ENCODE measurements around the gene MALL. TPM values are rescaled to one million over a fixed set of nuclear protein-coding genes. Genes with fewer than 3 reads are reported as not detected.

Gene MALL
- total and polyA plus RNA-seq, 2 of the 8 experiments (the other 6 are each of a cell fraction or from before 2014, with no cell fraction given) = 3.9 to 8.0 TPM

GRCh38 chr2:110149330-110150220 is 34.0 kb upstream of the MALL start:
- Histone ChIP-seq H3K56ac (replicated peaks; ENCODE audit: insufficient read length, low read depth, low read length) (no peak overlapping the region), H3K4ac (replicated peaks; ENCODE audit: insufficient read length, low read depth, low read length) (no peak overlapping the region), H3K9me3 (ENCODE audit: insufficient read depth in 2 of 2, low read depth in 1 of 2, low read length in 1 of 2) (peaks cover 4 to 7% of the 10 kb centered on the region in 2 experiments; a peak in 3 of 4 replicates), H3K36me3 (ENCODE audit: control insufficient read depth in 2 of 4, insufficient read depth in 4 of 4, low read length in 3 of 4) (no peaks in the 10 kb centered on the region), H2BK20ac (ENCODE audit: low read length) (no peak overlapping the region), H4K8ac (ENCODE audit: extremely low read depth, insufficient read depth, low read length) (no peak overlapping the region), H3K18ac (ENCODE audit: extremely low read depth, low read length) (no peak overlapping the region), H2BK120ac (replicated peaks; ENCODE audit: low read depth, low read length) (no peak overlapping the region), H2AFZ (ENCODE audit: low read length) (no peak overlapping the region), H3K27me3 (replicated peaks in 1 of 4; ENCODE audit: control insufficient read depth in 3 of 4, extremely low read depth in 1 of 4, insufficient read depth in 3 of 4, low read length in 3 of 4) (no peaks in the 10 kb centered on the region), H4K20me1 (replicated peaks in 1 of 2; ENCODE audit: control insufficient read depth in 1 of 2, insufficient read depth in 2 of 2, low read length in 2 of 2) (no peaks in the 10 kb centered on the region), H3K23me2 (ENCODE audit: low read depth, low read length) (no peaks in the 10 kb centered on the region), H3K23ac (ENCODE audit: insufficient read length) (no peak overlapping the region), H3K27ac (ENCODE audit: low read depth, low read length) (no peak overlapping the region), H2BK12ac (ENCODE audit: low read depth, low read length) (no peak overlapping the region), H3K4me2 (ENCODE audit: insufficient read depth in 1 of 2, low read depth in 2 of 2, low read length in 2 of 2) (no peak overlapping the region), H3K14ac (ENCODE audit: insufficient read length) (no peak overlapping the region), H2AK5ac (ENCODE audit: low read depth, low read length) (no peak overlapping the region), H4K5ac (ENCODE audit: insufficient read length, low read depth, low read length) (no peak overlapping the region), H3K79me2 (ENCODE audit: control insufficient read depth in 1 of 2, insufficient read depth in 2 of 2, low read length in 2 of 2) (no peaks in the 10 kb centered on the region), H3K4me1 (replicated peaks in 1 of 4; ENCODE audit: control insufficient read depth in 3 of 4, insufficient read depth in 4 of 4, low read length in 3 of 4) (no peaks in the 10 kb centered on the region), H2BK15ac (ENCODE audit: low read length) (no peak overlapping the region), H4K91ac (replicated peaks; ENCODE audit: insufficient read length, low read length) (no peak overlapping the region), H2BK5ac (ENCODE audit: low read depth, low read length) (no peak overlapping the region), H3K9ac (replicated peaks in 1 of 4; ENCODE audit: extremely low read depth in 1 of 4, low read depth in 3 of 4, low read length in 3 of 4) (no peak overlapping the region), H3K4me3 (ENCODE audit: extremely low read depth in 1 of 4, insufficient read depth in 2 of 4, low read depth in 3 of 4, low read length in 4 of 4) (no peak overlapping the region), H3K79me1 (ENCODE audit: low read depth, low read length) (no peaks in the 10 kb centered on the region)
- CTCF ChIA-PET (ENCODE audit: partially characterized antibody) = interaction anchor here (0.6 to 1.2 kb wide), 3 partner anchors 8 to 30 kb away, joined by 3 to 6 read pairs (median 4); no protein-coding TSS in a partner anchor
- WGBS, 2 experiments (ENCODE audit: extremely low coverage in 1 of 2, insufficient coverage in 1 of 2, insufficient read length in 1 of 2, insufficient replicate concordance in 2 of 2, low coverage in 1 of 2, low lambda C conversion rate in 2 of 2, missing lambda C conversion rate in 1 of 2) = 94% methylated on average over 6 of the region's 6 CpGs; no CpG with 5 or more reads in 1 of the 2 experiments
- TF ChIP-seq CEBPB (IDR thresholded peaks at IDR 0.05; ENCODE audit: low read depth, low read length) (no peak), USF2 (IDR thresholded peaks at IDR 0.05; ENCODE audit: low read length) (no peak), MAFK (IDR thresholded peaks at IDR 0.05; ENCODE audit: low read depth, low read length) (no peak), EGR1 (IDR thresholded peaks at IDR 0.05; ENCODE audit: borderline replicate concordance, low read depth, low read length) (no peak), TCF12 (IDR thresholded peaks at IDR 0.05; ENCODE audit: low read depth, low read length) (no peak), TAF1 (IDR thresholded peaks at IDR 0.05; ENCODE audit: low read depth, low read length) (no peak), EP300 (IDR thresholded peaks at IDR 0.05; ENCODE audit: borderline replicate concordance in 1 of 2, low read depth in 2 of 2, low read length in 2 of 2) (no peak)
- no peak for FAIRE-seq
- POLR2A ChIA-PET (ENCODE audit: partially characterized antibody) = no interaction called here
- DNase-seq (ENCODE audit: low read depth in 1 of 2, low spot score in 2 of 2) = no peak
